Panc1 (cell line): ENCODE data around the gene NPEPL1. TPM values are rescaled to one million over a fixed set of nuclear protein-coding genes. Genes with fewer than 3 reads are reported as not detected.

Experiments
- ATAC-seq: fragments of 200-7000 bp; cut with Tn5 transposase; 2 replicates; pipeline ENCODE4 v1.9.1; 2020; ENCODE audit warnings: mild to moderate bottlenecking, moderate library complexity
- BruUV-seq: library from RNA; stranded (reverse); fragments of 400-500 nt; replicated peaks from 2 replicates; lab custom pipeline; 2021; lab: Mats Ljungman, UMichigan
- CTCF ChIA-PET: fragments of 300-600 bp; sonication (Branson Sonifier 250); formaldehyde crosslinking; loops from one replicate; lab custom pipeline; 2022; ENCODE audit warnings: antibody characterized with exemption; lab: Charles Lee
- POLR2A ChIA-PET: fragments of 300-600 bp; sonication (Branson Sonifier 250); formaldehyde crosslinking; loops from one replicate; lab custom pipeline; 2022; ENCODE audit warnings: antibody characterized with exemption; lab: Charles Lee
- DNase-seq: peaks from one replicate; pipeline ENCODE4 v3.0.0-alpha.2; 2010; ENCODE audit warnings: low read depth, low spot score
- H3K27ac ChIP-seq: 2 replicates; pipeline ENCODE4 v1.5.1; 2011; ENCODE audit warnings: mild to moderate bottlenecking, low read length, inconsistent platforms
- H3K27me3 ChIP-seq: fragments of 200-500 bp; sonication (Bioruptor generic); 2 replicates; pipeline ENCODE4 v1.6.0; 2014; ENCODE audit warnings: low read length, inconsistent platforms; ENCODE audit not compliant: control insufficient read depth, insufficient read depth
- H3K36me3 ChIP-seq: fragments of 200-500 bp; sonication (Bioruptor generic); 2 replicates; pipeline ENCODE4 v1.5.1; 2014; ENCODE audit warnings: inconsistent platforms, mild to moderate bottlenecking, low read length, moderate library complexity; ENCODE audit not compliant: control insufficient read depth, insufficient read depth
- H3K4me1 ChIP-seq: 2 replicates; pipeline ENCODE4 v1.5.1; 2011; ENCODE audit warnings: inconsistent platforms, mild to moderate bottlenecking, low read length, moderate library complexity; ENCODE audit not compliant: control insufficient read depth, insufficient read depth
- H3K4me3 ChIP-seq, 2 experiments: 2 replicates each; pipeline ENCODE4 v1.5.1; 2011 to 2012; ENCODE audit warnings: low read depth in 2 of 2, low read length in 2 of 2, mild to moderate bottlenecking in 2 of 2, inconsistent platforms in 1 of 2, moderate library complexity in 1 of 2
- H3K9me3 ChIP-seq: fragments of 200-500 bp; sonication (Bioruptor generic); 2 replicates; pipeline ENCODE4 v1.5.1; 2014; ENCODE audit warnings: low read depth, mild to moderate bottlenecking, inconsistent platforms, low read length, moderate library complexity; ENCODE audit not compliant: control insufficient read depth, insufficient read depth
- CTCF ChIP-seq: fragments of 450-650 bp; IDR thresholded peaks from 2 replicates; pipeline ENCODE4 v1.5.1; 2017; ENCODE audit warnings: mild to moderate bottlenecking
- POLR2AphosphoS5 ChIP-seq: IDR thresholded peaks from 2 replicates; pipeline ENCODE4 v1.6.1; 2012; ENCODE audit warnings: mild to moderate bottlenecking, low read depth, low read length, moderate library complexity
- SIN3A ChIP-seq: IDR thresholded peaks from 2 replicates; pipeline ENCODE4 v1.6.1; 2012; ENCODE audit warnings: low read depth, mild to moderate bottlenecking, low read length, moderate library complexity, borderline replicate concordance; ENCODE audit not compliant: insufficient read depth
- TCF7L2 ChIP-seq: IDR thresholded peaks from 2 replicates; pipeline ENCODE4 v1.6.1; 2011; ENCODE audit warnings: mild to moderate bottlenecking, low read depth, low read length, inconsistent platforms
- in situ Hi-C: cut with HindIII; loops from 2 replicates; pipeline ENCODE4 v1.10.0; 2016; ENCODE audit warnings: low sequenced_read_pairs, low pct_unique_long_range_greater_than_20kb
- intact Hi-C: fragments of 100-400 bp; cut with micrococcal nuclease; formaldehyde crosslinking; loops from one replicate; pipeline ENCODE4 v1.10.0; 2022; ENCODE audit not compliant: unreplicated experiment
- total RNA-seq: library from RNA; stranded (reverse); gene quantifications from one replicate; pipeline ENCODE4 v1.2.1, GENCODE V29; 2021; ENCODE audit not compliant: unreplicated experiment
- TF ChIP-seq, protein P1 (sequence below), 2 experiments: IDR thresholded peaks; 2 replicates each; pipeline ENCODE4 v1.6.1; 2011 to 2012; ENCODE audit warnings: low read depth in 2 of 2, control low read depth in 1 of 2, low read length in 1 of 2, mild to moderate bottlenecking in 1 of 2, moderate library complexity in 1 of 2; ENCODE audit not compliant: insufficient read depth in 1 of 2

Gene NPEPL1
- total RNA-seq, 1 experiment from 2014 or later, result 27.4 TPM

GRCh38 chr20:58645412-58645968 lies 47.1 kb upstream of the NPEPL1 start:
- DNase-seq (no peak), ATAC-seq (no peak)
- TF ChIP-seq POLR2AphosphoS5, result no peak
- TF ChIP-seq, protein P1, sequence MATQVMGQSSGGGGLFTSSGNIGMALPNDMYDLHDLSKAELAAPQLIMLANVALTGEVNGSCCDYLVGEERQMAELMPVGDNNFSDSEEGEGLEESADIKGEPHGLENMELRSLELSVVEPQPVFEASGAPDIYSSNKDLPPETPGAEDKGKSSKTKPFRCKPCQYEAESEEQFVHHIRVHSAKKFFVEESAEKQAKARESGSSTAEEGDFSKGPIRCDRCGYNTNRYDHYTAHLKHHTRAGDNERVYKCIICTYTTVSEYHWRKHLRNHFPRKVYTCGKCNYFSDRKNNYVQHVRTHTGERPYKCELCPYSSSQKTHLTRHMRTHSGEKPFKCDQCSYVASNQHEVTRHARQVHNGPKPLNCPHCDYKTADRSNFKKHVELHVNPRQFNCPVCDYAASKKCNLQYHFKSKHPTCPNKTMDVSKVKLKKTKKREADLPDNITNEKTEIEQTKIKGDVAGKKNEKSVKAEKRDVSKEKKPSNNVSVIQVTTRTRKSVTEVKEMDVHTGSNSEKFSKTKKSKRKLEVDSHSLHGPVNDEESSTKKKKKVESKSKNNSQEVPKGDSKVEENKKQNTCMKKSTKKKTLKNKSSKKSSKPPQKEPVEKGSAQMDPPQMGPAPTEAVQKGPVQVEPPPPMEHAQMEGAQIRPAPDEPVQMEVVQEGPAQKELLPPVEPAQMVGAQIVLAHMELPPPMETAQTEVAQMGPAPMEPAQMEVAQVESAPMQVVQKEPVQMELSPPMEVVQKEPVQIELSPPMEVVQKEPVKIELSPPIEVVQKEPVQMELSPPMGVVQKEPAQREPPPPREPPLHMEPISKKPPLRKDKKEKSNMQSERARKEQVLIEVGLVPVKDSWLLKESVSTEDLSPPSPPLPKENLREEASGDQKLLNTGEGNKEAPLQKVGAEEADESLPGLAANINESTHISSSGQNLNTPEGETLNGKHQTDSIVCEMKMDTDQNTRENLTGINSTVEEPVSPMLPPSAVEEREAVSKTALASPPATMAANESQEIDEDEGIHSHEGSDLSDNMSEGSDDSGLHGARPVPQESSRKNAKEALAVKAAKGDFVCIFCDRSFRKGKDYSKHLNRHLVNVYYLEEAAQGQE (IDR thresholded peaks at IDR 0.05; ENCODE audit: insufficient read depth in 1 of 2, low read depth in 2 of 2, low read length in 1 of 2), result no peak
- in situ Hi-C loops, result no loop called here
- ChIA-PET POLR2A (no interaction called here), CTCF (interaction anchor here (0.6 kb wide), 1 partner anchor 20 kb away, joined by 4 read pairs; no protein-coding TSS in a partner anchor)
- no TSS peak for BruUV-seq
- Histone ChIP-seq H3K27me3 (no peaks in the 10 kb centered on the region), H3K4me3 (no peak overlapping the region), H3K4me1 (0 out of 2 replicates have a peak, but pooled peaks cover 2% of the 10 kb centered on the region), H3K9me3 (no peaks in the 10 kb centered on the region), H3K27ac (no peak overlapping the region), H3K36me3 (no peaks in the 10 kb centered on the region)
- intact Hi-C loops, result loop anchor here (5.0 kb wide), 1 partner anchor 408 kb away; no protein-coding TSS in a partner anchor

GRCh38 chr20:58646257-58646656 lies 46.3 kb upstream of the NPEPL1 start:
- DNase-seq (no peak), ATAC-seq (no peak)
- Histone ChIP-seq H3K27me3 (no peaks in the 10 kb centered on the region), H3K9me3 (no peaks in the 10 kb centered on the region), H3K27ac (no peak overlapping the region), H3K4me1 (0 out of 2 replicates have a peak, but pooled peaks cover 2% of the 10 kb centered on the region), H3K36me3 (no peaks in the 10 kb centered on the region; the same call in 1 of the 2 replicates), H3K4me3 (no peak overlapping the region)
- POLR2A ChIA-PET, result interaction anchor here (0.6 kb wide), 1 partner anchor 944 kb away, joined by 4 read pairs; no protein-coding TSS in a partner anchor
- TF ChIP-seq POLR2AphosphoS5 (no peak), CTCF (no peak), TCF7L2 (no peak), SIN3A (no peak)
- TF ChIP-seq, protein P1 (IDR thresholded peaks at IDR 0.05; ENCODE audit: insufficient read depth in 1 of 2, low read depth in 2 of 2, low read length in 1 of 2), result no peak
- BruUV-seq, result no TSS peak
- in situ Hi-C loops, result no loop called here
- intact Hi-C loops, result loop anchor here (5.0 kb wide), 1 partner anchor 409 kb away; no protein-coding TSS in a partner anchor
- CTCF ChIA-PET, result no interaction called here
